ENCODE measurements around the gene GPC6.

Gene GPC6

DNA sequence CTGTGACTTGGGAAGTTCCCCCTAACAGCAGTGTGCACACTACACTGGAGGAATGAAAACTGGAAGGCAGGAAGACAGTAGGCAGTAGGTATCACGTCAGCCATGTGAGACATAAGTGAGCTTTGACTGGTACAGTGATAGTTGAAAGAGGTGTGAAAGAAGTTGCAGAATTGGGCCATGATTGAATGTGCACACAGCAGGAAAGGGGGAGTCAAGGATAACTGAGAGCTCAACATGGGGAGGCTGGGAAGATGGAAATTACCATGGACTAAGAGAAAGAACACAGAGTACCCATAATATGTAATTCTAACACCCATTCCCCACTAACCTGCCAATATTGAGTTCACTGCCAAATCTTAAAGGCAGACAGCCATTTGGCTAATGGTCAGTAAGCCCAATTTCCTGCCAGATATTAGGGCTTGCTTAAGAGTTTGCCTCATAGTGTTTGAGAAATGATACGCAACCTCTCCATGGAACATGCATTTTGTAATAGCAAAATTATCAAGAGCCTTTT lies 931.2 kb downstream of the GPC6 start:
- Histone ChIP-seq H3K27ac (ENCODE audit: low read length) (no peak overlapping the region), H3K4me1 (ENCODE audit: low read length) (no peaks in the 10 kb centered on the region), H3K4me3 (ENCODE audit: low read length) (no peak overlapping the region), H3K4me2 (ENCODE audit: low read length) (no peak overlapping the region), H4K20me1 (ENCODE audit: insufficient read depth, low read length) (no peaks in the 10 kb centered on the region), H2AFZ (ENCODE audit: low read depth, low read length) (no peak overlapping the region), H3K9ac (ENCODE audit: low read length) (no peak overlapping the region), H3K79me2 (ENCODE audit: low read length) (no peaks in the 10 kb centered on the region), H3K9me3 (ENCODE audit: insufficient read depth, low read length) (no peaks in the 10 kb centered on the region), H3K27me3 (ENCODE audit: low read depth, low read length) (no peaks in the 10 kb centered on the region), H3K36me3 (replicated peaks; ENCODE audit: low read depth, low read length) (no peaks in the 10 kb centered on the region)
- TF ChIP-seq, protein P1, sequence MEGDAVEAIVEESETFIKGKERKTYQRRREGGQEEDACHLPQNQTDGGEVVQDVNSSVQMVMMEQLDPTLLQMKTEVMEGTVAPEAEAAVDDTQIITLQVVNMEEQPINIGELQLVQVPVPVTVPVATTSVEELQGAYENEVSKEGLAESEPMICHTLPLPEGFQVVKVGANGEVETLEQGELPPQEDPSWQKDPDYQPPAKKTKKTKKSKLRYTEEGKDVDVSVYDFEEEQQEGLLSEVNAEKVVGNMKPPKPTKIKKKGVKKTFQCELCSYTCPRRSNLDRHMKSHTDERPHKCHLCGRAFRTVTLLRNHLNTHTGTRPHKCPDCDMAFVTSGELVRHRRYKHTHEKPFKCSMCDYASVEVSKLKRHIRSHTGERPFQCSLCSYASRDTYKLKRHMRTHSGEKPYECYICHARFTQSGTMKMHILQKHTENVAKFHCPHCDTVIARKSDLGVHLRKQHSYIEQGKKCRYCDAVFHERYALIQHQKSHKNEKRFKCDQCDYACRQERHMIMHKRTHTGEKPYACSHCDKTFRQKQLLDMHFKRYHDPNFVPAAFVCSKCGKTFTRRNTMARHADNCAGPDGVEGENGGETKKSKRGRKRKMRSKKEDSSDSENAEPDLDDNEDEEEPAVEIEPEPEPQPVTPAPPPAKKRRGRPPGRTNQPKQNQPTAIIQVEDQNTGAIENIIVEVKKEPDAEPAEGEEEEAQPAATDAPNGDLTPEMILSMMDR (IDR thresholded peaks at IDR 0.05; ENCODE audit: low read depth, low read length): no peak
- no peak for TF ChIP-seq EZH2phosphoT487 (IDR thresholded peaks at IDR 0.05; ENCODE audit: low read depth)

DNA sequence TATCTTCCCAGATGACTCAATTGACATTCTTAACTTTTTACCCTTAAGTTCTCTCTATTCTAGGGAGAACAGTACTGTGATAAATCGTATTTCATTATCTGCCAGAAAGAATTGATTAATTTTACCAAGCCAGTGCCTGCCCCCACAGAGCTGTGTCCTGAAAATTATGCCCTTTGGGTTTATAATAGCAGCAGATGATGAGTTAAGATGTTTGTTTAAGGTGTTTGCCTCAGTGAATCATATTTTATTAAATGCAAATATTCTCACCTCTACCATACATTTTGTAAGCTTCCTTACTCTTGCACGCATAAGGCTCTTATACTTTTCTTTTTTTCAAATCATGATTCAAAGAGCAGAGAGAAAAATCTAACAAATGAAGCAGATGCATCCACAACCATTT lies 934.3 kb downstream of the GPC6 start:
- Histone ChIP-seq H2AFZ (ENCODE audit: low read depth, low read length) (no peak overlapping the region), H4K20me1 (ENCODE audit: insufficient read depth, low read length) (no peaks in the 10 kb centered on the region), H3K9ac (ENCODE audit: low read length) (no peak overlapping the region), H3K9me3 (ENCODE audit: insufficient read depth, low read length) (no peaks in the 10 kb centered on the region), H3K36me3 (replicated peaks; ENCODE audit: low read depth, low read length) (no peaks in the 10 kb centered on the region), H3K4me2 (ENCODE audit: low read length) (no peak overlapping the region), H3K4me3 (ENCODE audit: low read length) (no peak overlapping the region), H3K27ac (ENCODE audit: low read length) (no peak overlapping the region), H3K4me1 (ENCODE audit: low read length) (no peaks in the 10 kb centered on the region), H3K79me2 (ENCODE audit: low read length) (no peaks in the 10 kb centered on the region), H3K27me3 (ENCODE audit: low read depth, low read length) (no peaks in the 10 kb centered on the region)
- TF ChIP-seq, protein P1 (IDR thresholded peaks at IDR 0.05; ENCODE audit: low read depth, low read length): no peak
- TF ChIP-seq EZH2phosphoT487 (IDR thresholded peaks at IDR 0.05; ENCODE audit: low read depth): no peak

DNA sequence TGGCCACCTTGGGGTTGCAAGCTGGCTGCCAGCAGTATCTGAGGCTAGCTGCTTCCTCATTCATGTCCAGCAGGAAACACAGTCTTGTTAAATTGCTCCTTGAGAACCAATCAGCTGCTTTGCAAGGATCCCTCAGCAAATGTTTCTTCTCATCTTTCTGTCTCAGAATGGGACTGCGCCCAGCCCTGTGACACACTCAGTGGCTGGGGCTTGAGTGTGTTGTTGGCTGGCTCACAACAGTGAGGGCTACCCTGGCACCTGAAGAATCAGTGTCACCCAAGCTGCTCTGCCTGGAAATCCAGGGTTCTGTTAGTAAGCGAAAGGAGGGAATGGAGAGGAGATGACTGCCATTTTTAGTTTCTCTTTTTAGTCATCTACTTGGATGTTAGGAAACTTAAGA lies 935.7 kb downstream of the GPC6 start:
- no peaks in the 10 kb centered on the region for H3K79me2 ChIP-seq (ENCODE audit: low read length)
- no peak overlapping the region for H3K4me3 ChIP-seq (ENCODE audit: low read length)
- H3K4me2 ChIP-seq (ENCODE audit: low read length): no peak overlapping the region
- no peak overlapping the region for H3K27ac ChIP-seq (ENCODE audit: low read length)
- H3K9ac ChIP-seq (ENCODE audit: low read length): no peak overlapping the region
- no peaks in the 10 kb centered on the region for H3K27me3 ChIP-seq (ENCODE audit: low read depth, low read length)
- no peaks in the 10 kb centered on the region for H4K20me1 ChIP-seq (ENCODE audit: insufficient read depth, low read length)
- no peaks in the 10 kb centered on the region for H3K36me3 ChIP-seq (replicated peaks; ENCODE audit: low read depth, low read length)
- TF ChIP-seq, protein P1 (IDR thresholded peaks at IDR 0.05; ENCODE audit: low read depth, low read length): no peak
- no peak for TF ChIP-seq EZH2phosphoT487 (IDR thresholded peaks at IDR 0.05; ENCODE audit: low read depth)
- no peak overlapping the region for H2AFZ ChIP-seq (ENCODE audit: low read depth, low read length)
- H3K4me1 ChIP-seq (ENCODE audit: low read length): no peaks in the 10 kb centered on the region
- no peaks in the 10 kb centered on the region for H3K9me3 ChIP-seq (ENCODE audit: insufficient read depth, low read length)

DNA sequence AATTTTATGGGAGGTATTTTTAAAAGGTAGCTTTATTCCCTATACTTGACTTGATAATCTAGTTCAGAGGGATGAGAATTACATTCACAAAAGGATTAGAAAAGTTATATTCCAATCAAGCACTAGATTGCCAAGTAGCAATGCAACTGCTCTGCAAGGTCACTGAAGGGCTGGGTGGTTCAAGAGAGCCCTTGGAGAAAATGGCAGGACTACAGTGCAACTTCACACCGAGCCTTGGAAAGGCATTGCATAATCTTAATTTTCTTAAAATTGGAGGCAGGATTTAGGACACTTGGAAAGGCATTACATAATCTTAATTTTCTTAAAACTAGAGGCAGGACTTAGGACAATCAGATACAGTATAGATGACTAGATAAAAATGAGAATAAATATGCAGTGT lies 936.9 kb downstream of the GPC6 start:
- no peak overlapping the region for H3K27ac ChIP-seq (ENCODE audit: low read length)
- H3K36me3 ChIP-seq (replicated peaks; ENCODE audit: low read depth, low read length): no peaks in the 10 kb centered on the region
- H3K4me2 ChIP-seq (ENCODE audit: low read length): no peak overlapping the region
- no peaks in the 10 kb centered on the region for H3K9me3 ChIP-seq (ENCODE audit: insufficient read depth, low read length)
- no peak overlapping the region for H3K9ac ChIP-seq (ENCODE audit: low read length)
- H2AFZ ChIP-seq (ENCODE audit: low read depth, low read length): no peak overlapping the region
- no peaks in the 10 kb centered on the region for H3K4me1 ChIP-seq (ENCODE audit: low read length)
- H3K79me2 ChIP-seq (ENCODE audit: low read length): no peaks in the 10 kb centered on the region
- TF ChIP-seq, protein P1 (IDR thresholded peaks at IDR 0.05; ENCODE audit: low read depth, low read length): no peak
- no peak for TF ChIP-seq EZH2phosphoT487 (IDR thresholded peaks at IDR 0.05; ENCODE audit: low read depth)
- no peak overlapping the region for H3K4me3 ChIP-seq (ENCODE audit: low read length)
- no peaks in the 10 kb centered on the region for H3K27me3 ChIP-seq (ENCODE audit: low read depth, low read length)
- no peaks in the 10 kb centered on the region for H4K20me1 ChIP-seq (ENCODE audit: insufficient read depth, low read length)
